SK-N-SH (cell line): ENCODE results near the gene GAPVD1.

Experiments
- JUND ChIP-seq: IDR thresholded peaks from 2 replicates; pipeline ENCODE4 v1.4.0; 2012
- MXI1 ChIP-seq: IDR thresholded peaks from 2 replicates; pipeline ENCODE4 v1.6.1; 2012; ENCODE audit warnings: mild to moderate bottlenecking, low read depth, low read length, improper control_type of control experiment
- RAD21 ChIP-seq: IDR thresholded peaks from 2 replicates; pipeline ENCODE4 v1.6.1; 2012; ENCODE audit warnings: mild to moderate bottlenecking, low read length
- RXRA ChIP-seq: IDR thresholded peaks from 2 replicates; pipeline ENCODE4 v1.4.0; 2012; ENCODE audit warnings: low read depth, mild to moderate bottlenecking, borderline replicate concordance
- SMC3 ChIP-seq: IDR thresholded peaks from 2 replicates; pipeline ENCODE4 v1.6.1; 2012; ENCODE audit warnings: low read depth, low read length, improper control_type of control experiment
- USF1 ChIP-seq: IDR thresholded peaks from 2 replicates; pipeline ENCODE4 v1.4.0; 2012; ENCODE audit warnings: low read depth, borderline replicate concordance
- TF ChIP-seq, protein P1 (sequence below): fragments of 200-600 bp; sonication (generic); IDR thresholded peaks from 2 replicates; pipeline ENCODE4 v1.6.1; 2017; ENCODE audit warnings: antibody characterized with exemption, mild to moderate bottlenecking, moderate library complexity

GRCh38 chr9:125376261-125377226, 114.9 kb downstream of the GAPVD1 start:
- TF ChIP-seq, protein P1, sequence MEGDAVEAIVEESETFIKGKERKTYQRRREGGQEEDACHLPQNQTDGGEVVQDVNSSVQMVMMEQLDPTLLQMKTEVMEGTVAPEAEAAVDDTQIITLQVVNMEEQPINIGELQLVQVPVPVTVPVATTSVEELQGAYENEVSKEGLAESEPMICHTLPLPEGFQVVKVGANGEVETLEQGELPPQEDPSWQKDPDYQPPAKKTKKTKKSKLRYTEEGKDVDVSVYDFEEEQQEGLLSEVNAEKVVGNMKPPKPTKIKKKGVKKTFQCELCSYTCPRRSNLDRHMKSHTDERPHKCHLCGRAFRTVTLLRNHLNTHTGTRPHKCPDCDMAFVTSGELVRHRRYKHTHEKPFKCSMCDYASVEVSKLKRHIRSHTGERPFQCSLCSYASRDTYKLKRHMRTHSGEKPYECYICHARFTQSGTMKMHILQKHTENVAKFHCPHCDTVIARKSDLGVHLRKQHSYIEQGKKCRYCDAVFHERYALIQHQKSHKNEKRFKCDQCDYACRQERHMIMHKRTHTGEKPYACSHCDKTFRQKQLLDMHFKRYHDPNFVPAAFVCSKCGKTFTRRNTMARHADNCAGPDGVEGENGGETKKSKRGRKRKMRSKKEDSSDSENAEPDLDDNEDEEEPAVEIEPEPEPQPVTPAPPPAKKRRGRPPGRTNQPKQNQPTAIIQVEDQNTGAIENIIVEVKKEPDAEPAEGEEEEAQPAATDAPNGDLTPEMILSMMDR = no peak
- TF ChIP-seq RAD21 (no peak), JUND (no peak), MXI1 (peak; percentile 38; the same call in 1 of the 2 replicates), USF1 (no peak), SMC3 (no peak), RXRA (no peak)
